Smooth muscle cell (in vitro differentiated cells): Measurements from ENCODE around the gene TAOK1. TPM values are rescaled to one million over a fixed set of nuclear protein-coding genes. Genes with fewer than 3 reads are reported as not detected.
A peak's percentile ranks its signal among the peaks of the same experiment; 100 is the strongest.

Experiments used
- DNase-seq: peaks from one replicate; lab custom pipeline; 2025; ENCODE audit not compliant: unreplicated experiment; lab: John Stamatoyannopoulos, UW
- H2AFZ ChIP-seq: fragments of 200-600 bp; sonication (generic); 2 replicates; pipeline ENCODE4 v1.6.0; 2016; ENCODE audit warnings: antibody characterized with exemption, low read depth, mild to moderate bottlenecking
- H3F3A ChIP-seq: fragments of 200-600 bp; sonication (generic); 2 replicates; pipeline ENCODE4 v1.6.0; 2017; ENCODE audit warnings: antibody characterized with exemption, low read depth
- H3K27ac ChIP-seq: fragments of 200-600 bp; sonication (generic); 2 replicates; pipeline ENCODE4 v1.5.1; 2016; ENCODE audit warnings: low read depth, mild to moderate bottlenecking
- H3K27me3 ChIP-seq: fragments of 200-600 bp; sonication (generic); 2 replicates; pipeline ENCODE4 v1.6.1; 2016; ENCODE audit warnings: low read depth, mild to moderate bottlenecking
- H3K36me3 ChIP-seq: fragments of 200-600 bp; sonication (generic); 2 replicates; pipeline ENCODE4 v1.5.1; 2016; ENCODE audit warnings: low read depth
- H3K4me1 ChIP-seq: fragments of 200-600 bp; sonication (generic); 2 replicates; pipeline ENCODE4 v1.5.1; 2016; ENCODE audit warnings: low read depth
- H3K4me2 ChIP-seq: fragments of 200-600 bp; sonication (generic); 2 replicates; pipeline ENCODE4 v1.6.0; 2016; ENCODE audit warnings: mild to moderate bottlenecking
- H3K4me3 ChIP-seq: fragments of 200-600 bp; sonication (generic); 2 replicates; pipeline ENCODE4 v1.5.1; 2016; ENCODE audit warnings: mild to moderate bottlenecking
- H3K79me2 ChIP-seq: fragments of 200-600 bp; sonication (generic); 2 replicates; pipeline ENCODE4 v1.6.0; 2016; ENCODE audit warnings: low read depth, mild to moderate bottlenecking
- H3K9ac ChIP-seq: fragments of 200-600 bp; sonication (generic); 2 replicates; pipeline ENCODE4 v1.6.0; 2016; ENCODE audit warnings: low read depth
- H3K9me3 ChIP-seq: fragments of 200-600 bp; sonication (generic); replicated peaks from 2 replicates; pipeline ENCODE4 v1.5.1; 2016; ENCODE audit warnings: low read depth
- H4K20me1 ChIP-seq: fragments of 200-600 bp; sonication (generic); 2 replicates; pipeline ENCODE4 v1.6.0; 2016; ENCODE audit warnings: low read depth
- CTCF ChIP-seq: fragments of 200-600 bp; sonication (generic); IDR thresholded peaks from 2 replicates; pipeline ENCODE4 v1.5.1; 2017; ENCODE audit warnings: borderline replicate concordance, mild to moderate bottlenecking, antibody characterized with exemption; ENCODE audit not compliant: insufficient read depth, poor library complexity, severe bottlenecking
- whole genome bisulfite sequencing: methylation state at CpG from one replicate; pipeline ENCODE4 v1.1.7; 2016; ENCODE audit warnings: low lambda C conversion rate; 5-methylcytosine and 5-hydroxymethylcytosine counted together
- polyA plus RNA-seq: library from polyadenylated mRNA; unstranded; fragments of >200 nt; fragmentation: Nextera tagmentation; extraction: Ambion mirVana; gene quantifications from 2 replicates; pipeline ENCODE4 v1.2.1, GENCODE V29; 2016
- total RNA-seq: library from RNA; depleted of rRNA; stranded (reverse); fragments of >200 nt; gene quantifications from 2 replicates; pipeline ENCODE4 v1.2.3, GENCODE V29; 2014

Gene TAOK1
- total and polyA plus RNA-seq, 2 experiments from 2014 or later = 4.7 to 58.7 TPM

- Histone ChIP-seq H3K4me2 (peak overlapping the region; percentile 76), H3K79me2 (peaks cover 7% of the 10 kb centered on the region), H3K4me3 (peak overlapping the region; percentile 29), H3F3A (peaks cover 7% of the 10 kb centered on the region), H3K36me3 (no peaks in the 10 kb centered on the region), H4K20me1 (no peaks in the 10 kb centered on the region), H2AFZ (no peak overlapping the region), H3K9ac (no peak overlapping the region), H3K9me3 (no peaks in the 10 kb centered on the region), H3K27ac (no peak overlapping the region), H3K4me1 (peaks cover 16% of the 10 kb centered on the region), H3K27me3 (no peaks in the 10 kb centered on the region)
- DNase-seq = no peak
- 87% methylated on average over 19 of the region's 30 CpGs for WGBS
- no peak for TF ChIP-seq CTCF
Measured at GRCh38 chr17:29571883-29572681, 181.9 kb downstream of the TAOK1 start.

GRCh38 chr17:29572691-29573557 is 182.8 kb downstream of the TAOK1 start:
- Histone ChIP-seq H3K27me3 (no peaks in the 10 kb centered on the region), H3K9ac (no peak overlapping the region), H3K27ac (peak overlapping the region; percentile 5), H3K4me2 (peak overlapping the region; percentile 76), H3F3A (peaks cover 7% of the 10 kb centered on the region), H3K4me1 (peaks cover 16% of the 10 kb centered on the region), H3K79me2 (peaks cover 7% of the 10 kb centered on the region), H3K9me3 (no peaks in the 10 kb centered on the region), H3K4me3 (peak overlapping the region; percentile 29), H3K36me3 (no peaks in the 10 kb centered on the region), H2AFZ (no peak overlapping the region), H4K20me1 (no peaks in the 10 kb centered on the region)
- 22% methylated on average over 55 of the region's 62 CpGs for WGBS
- DNase-seq = peak; percentile 55
- TF ChIP-seq CTCF = peak; percentile 80

GRCh38 chr17:29573558-29573869 is 183.4 kb downstream of the TAOK1 start:
- Histone ChIP-seq H3K27me3 (no peaks in the 10 kb centered on the region), H3K9me3 (no peaks in the 10 kb centered on the region), H3F3A (peaks cover 7% of the 10 kb centered on the region), H3K27ac (no peak overlapping the region), H3K4me2 (no peak overlapping the region), H4K20me1 (no peaks in the 10 kb centered on the region), H3K9ac (no peak overlapping the region), H3K4me3 (no peak overlapping the region), H3K36me3 (no peaks in the 10 kb centered on the region), H2AFZ (no peak overlapping the region), H3K4me1 (peaks cover 16% of the 10 kb centered on the region), H3K79me2 (peaks cover 7% of the 10 kb centered on the region)
- TF ChIP-seq CTCF = no peak
- WGBS = 96% methylated on average over 6 of the region's 6 CpGs
- no peak for DNase-seq
